Right lobe of liver (tissue), 4 donors: ENCODE measurements around the gene MTERF2.

Experiments used
- POLR2A ChIP-seq: fragments of 450-650 bp; IDR thresholded peaks from one replicate; pipeline ENCODE4 v1.6.1; 2017; ENCODE audit warnings: antibody characterized with exemption, mild to moderate bottlenecking
- TF ChIP-seq, protein P1 (sequence below), 4 donors: fragments of 200-600 bp in 3 of 4; fragments of 450-650 bp in 1 of 4; IDR thresholded peaks; one replicate each; pipeline versions ENCODE4 v1.5.1 to v1.8.0; 2016 to 2022; ENCODE audit warnings: antibody characterized with exemption in 4 of 4, mild to moderate bottlenecking in 2 of 4
- donor health status: DM: no; HTN: no; CAD: no.
- donor health status: DM: no; HTN: no; CAD: no.
- donor health status: DM: no; HTN: yes; CAD: no.

GRCh38 chr12:106974511-106974910, 12.4 kb downstream of the MTERF2 start:
- TF ChIP-seq, protein P1, sequence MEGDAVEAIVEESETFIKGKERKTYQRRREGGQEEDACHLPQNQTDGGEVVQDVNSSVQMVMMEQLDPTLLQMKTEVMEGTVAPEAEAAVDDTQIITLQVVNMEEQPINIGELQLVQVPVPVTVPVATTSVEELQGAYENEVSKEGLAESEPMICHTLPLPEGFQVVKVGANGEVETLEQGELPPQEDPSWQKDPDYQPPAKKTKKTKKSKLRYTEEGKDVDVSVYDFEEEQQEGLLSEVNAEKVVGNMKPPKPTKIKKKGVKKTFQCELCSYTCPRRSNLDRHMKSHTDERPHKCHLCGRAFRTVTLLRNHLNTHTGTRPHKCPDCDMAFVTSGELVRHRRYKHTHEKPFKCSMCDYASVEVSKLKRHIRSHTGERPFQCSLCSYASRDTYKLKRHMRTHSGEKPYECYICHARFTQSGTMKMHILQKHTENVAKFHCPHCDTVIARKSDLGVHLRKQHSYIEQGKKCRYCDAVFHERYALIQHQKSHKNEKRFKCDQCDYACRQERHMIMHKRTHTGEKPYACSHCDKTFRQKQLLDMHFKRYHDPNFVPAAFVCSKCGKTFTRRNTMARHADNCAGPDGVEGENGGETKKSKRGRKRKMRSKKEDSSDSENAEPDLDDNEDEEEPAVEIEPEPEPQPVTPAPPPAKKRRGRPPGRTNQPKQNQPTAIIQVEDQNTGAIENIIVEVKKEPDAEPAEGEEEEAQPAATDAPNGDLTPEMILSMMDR (IDR thresholded peaks at IDR 0.05), result no peak
- peak; percentile 31 for TF ChIP-seq POLR2A
